Endodermal cell (in vitro differentiated cells): ENCODE measurements around the gene FRY. TPM values are rescaled to one million over a fixed set of nuclear protein-coding genes. Genes with fewer than 3 reads are reported as not detected.

Source experiments
- DNase-seq: peaks from one replicate; pipeline ENCODE4 v3.0.0-alpha.2; 2017
- H3K27ac ChIP-seq: 2 replicates; pipeline ENCODE4 v1.5.1; 2013; ENCODE audit warnings: mild to moderate bottlenecking, low read depth, low read length, moderate library complexity
- H3K27me3 ChIP-seq: 2 replicates; pipeline ENCODE4 v1.6.1; 2013; ENCODE audit warnings: mild to moderate bottlenecking, low read length, moderate library complexity; ENCODE audit not compliant: insufficient read depth, control insufficient read depth, poor library complexity, severe bottlenecking
- H3K36me3 ChIP-seq: 2 replicates; pipeline ENCODE4 v1.7.0; 2013; ENCODE audit warnings: mild to moderate bottlenecking, low read length, moderate library complexity; ENCODE audit not compliant: control insufficient read depth, insufficient read depth
- H3K4me1 ChIP-seq: one replicate; pipeline ENCODE4 v1.7.0; 2013; ENCODE audit warnings: low read length; ENCODE audit not compliant: control insufficient read depth, insufficient read depth
- H3K4me3 ChIP-seq: 2 replicates; pipeline ENCODE4 v1.5.1; 2013; ENCODE audit warnings: mild to moderate bottlenecking, low read length, moderate library complexity
- H3K9ac ChIP-seq: 2 replicates; pipeline ENCODE4 v1.6.1; 2013; ENCODE audit warnings: mild to moderate bottlenecking, low read length, moderate library complexity; ENCODE audit not compliant: poor library complexity, severe bottlenecking; ENCODE audit errors: extremely low read depth
- H3K9me3 ChIP-seq: 2 replicates; pipeline ENCODE4 v1.6.1; 2013; ENCODE audit warnings: mild to moderate bottlenecking, low read length, moderate library complexity; ENCODE audit not compliant: control insufficient read depth
- H3K27ac Mint-ChIP-seq: 2 replicates; pipeline ENCODE4 v1.8.0; 2020; ENCODE audit warnings: mixed read lengths
- H3K27me3 Mint-ChIP-seq: 2 replicates; pipeline ENCODE4 v1.8.0; 2021; ENCODE audit warnings: mild to moderate bottlenecking, mixed read lengths; ENCODE audit not compliant: insufficient read depth
- H3K36me3 Mint-ChIP-seq: 2 replicates; pipeline ENCODE4 v1.8.0; 2020; ENCODE audit warnings: low read depth, mixed read lengths
- H3K4me1 Mint-ChIP-seq: 2 replicates; pipeline ENCODE4 v1.8.0; 2020; ENCODE audit warnings: mixed read lengths
- H3K4me3 Mint-ChIP-seq: 2 replicates; pipeline ENCODE4 v1.8.0; 2020; ENCODE audit warnings: mild to moderate bottlenecking, moderate library complexity, mixed read lengths
- H3K9me3 Mint-ChIP-seq: 2 replicates; pipeline ENCODE4 v1.8.0; 2020; ENCODE audit warnings: mild to moderate bottlenecking, mixed read lengths
- WGBS, 2 experiments: methylation state at CpG; one replicate each; pipeline versions ENCODE4 v1.1.5 to v1.1.7; 2013; ENCODE audit warnings: missing lambda C conversion rate in 2 of 2, mixed read lengths in 1 of 2; ENCODE audit not compliant: insufficient coverage in 1 of 2, insufficient read length in 1 of 2; 5-methylcytosine and 5-hydroxymethylcytosine counted together
- total RNA-seq, 2 donors: library from RNA; stranded (reverse); fragmentation: NEBNext Ultra II Directional in 1 of 2; extraction: Animal tissue kit (Norgen Biotek cat#: 25700) in 1 of 2; gene quantifications; 2 replicates in 1 of 2; 3 replicates in 1 of 2; pipeline ENCODE4 v1.2.1, GENCODE V29; 2021
- TF ChIP-seq, protein P1 (sequence below): fragments of 200-600 bp; sonication (generic); conservative IDR thresholded peaks from 2 replicates; pipeline ENCODE4 v1.5.0; 2021; ENCODE audit warnings: antibody characterized with exemption, mild to moderate bottlenecking

FRY gene
- total RNA-seq, 2 donors from 2014 or later: 20.1 to 30.8 TPM

DNA sequence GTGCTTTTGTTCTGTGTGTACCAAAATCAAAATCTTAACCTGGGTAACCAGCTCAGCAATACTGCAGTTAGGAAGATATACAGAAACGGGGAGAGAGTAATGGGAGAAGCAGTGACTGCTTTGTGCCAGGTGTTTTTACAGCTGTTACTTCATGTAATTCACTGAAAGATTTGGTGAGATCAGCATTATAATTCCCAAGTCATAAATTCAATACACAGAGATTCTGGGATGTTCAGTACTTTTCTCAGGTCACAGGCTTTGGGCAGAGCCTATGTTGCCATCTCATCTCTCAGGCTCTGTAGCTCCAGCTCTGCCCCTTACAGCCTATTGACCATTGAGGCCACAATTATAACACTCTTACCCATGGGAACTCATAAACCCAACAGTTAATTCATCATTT lies 145.1 kb downstream of the FRY start:
- H3K4me3 Mint-ChIP-seq: no peak overlapping the region
- Histone ChIP-seq H3K4me1 (no peaks in the 10 kb centered on the region), H3K9me3 (no peaks in the 10 kb centered on the region), H3K36me3 (no peaks in the 10 kb centered on the region), H3K9ac (no peak overlapping the region), H3K27me3 (no peaks in the 10 kb centered on the region), H3K4me3 (no peak overlapping the region), H3K27ac (no peak overlapping the region)
- H3K36me3 Mint-ChIP-seq: peaks cover 7% of the 10 kb centered on the region
- no peaks in the 10 kb centered on the region for H3K4me1 Mint-ChIP-seq
- no peak for DNase-seq
- 86 to 100% methylated on average over 1 of the region's 1 CpG for WGBS, 2 experiments
- H3K9me3 Mint-ChIP-seq: no peaks in the 10 kb centered on the region
- TF ChIP-seq, protein P1, sequence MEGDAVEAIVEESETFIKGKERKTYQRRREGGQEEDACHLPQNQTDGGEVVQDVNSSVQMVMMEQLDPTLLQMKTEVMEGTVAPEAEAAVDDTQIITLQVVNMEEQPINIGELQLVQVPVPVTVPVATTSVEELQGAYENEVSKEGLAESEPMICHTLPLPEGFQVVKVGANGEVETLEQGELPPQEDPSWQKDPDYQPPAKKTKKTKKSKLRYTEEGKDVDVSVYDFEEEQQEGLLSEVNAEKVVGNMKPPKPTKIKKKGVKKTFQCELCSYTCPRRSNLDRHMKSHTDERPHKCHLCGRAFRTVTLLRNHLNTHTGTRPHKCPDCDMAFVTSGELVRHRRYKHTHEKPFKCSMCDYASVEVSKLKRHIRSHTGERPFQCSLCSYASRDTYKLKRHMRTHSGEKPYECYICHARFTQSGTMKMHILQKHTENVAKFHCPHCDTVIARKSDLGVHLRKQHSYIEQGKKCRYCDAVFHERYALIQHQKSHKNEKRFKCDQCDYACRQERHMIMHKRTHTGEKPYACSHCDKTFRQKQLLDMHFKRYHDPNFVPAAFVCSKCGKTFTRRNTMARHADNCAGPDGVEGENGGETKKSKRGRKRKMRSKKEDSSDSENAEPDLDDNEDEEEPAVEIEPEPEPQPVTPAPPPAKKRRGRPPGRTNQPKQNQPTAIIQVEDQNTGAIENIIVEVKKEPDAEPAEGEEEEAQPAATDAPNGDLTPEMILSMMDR: no peak
- no peaks in the 10 kb centered on the region for H3K27me3 Mint-ChIP-seq
- H3K27ac Mint-ChIP-seq: no peak overlapping the region

GRCh38 chr13:32178763-32179162 lies 147.2 kb downstream of the FRY start:
- Mint-ChIP-seq H3K36me3 (peaks cover 6% of the 10 kb centered on the region), H3K4me3 (no peak overlapping the region), H3K4me1 (no peaks in the 10 kb centered on the region), H3K9me3 (no peaks in the 10 kb centered on the region), H3K27ac (no peak overlapping the region), H3K27me3 (no peaks in the 10 kb centered on the region)
- Histone ChIP-seq H3K9me3 (no peaks in the 10 kb centered on the region), H3K9ac (no peak overlapping the region), H3K4me3 (no peak overlapping the region), H3K27me3 (no peaks in the 10 kb centered on the region), H3K4me1 (no peaks in the 10 kb centered on the region), H3K27ac (no peak overlapping the region), H3K36me3 (no peaks in the 10 kb centered on the region)
- no peak for DNase-seq
- WGBS, 2 experiments: 93 to 98% methylated on average over 2 to 5 of the region's 5 CpGs
- TF ChIP-seq, protein P1: no peak

DNA sequence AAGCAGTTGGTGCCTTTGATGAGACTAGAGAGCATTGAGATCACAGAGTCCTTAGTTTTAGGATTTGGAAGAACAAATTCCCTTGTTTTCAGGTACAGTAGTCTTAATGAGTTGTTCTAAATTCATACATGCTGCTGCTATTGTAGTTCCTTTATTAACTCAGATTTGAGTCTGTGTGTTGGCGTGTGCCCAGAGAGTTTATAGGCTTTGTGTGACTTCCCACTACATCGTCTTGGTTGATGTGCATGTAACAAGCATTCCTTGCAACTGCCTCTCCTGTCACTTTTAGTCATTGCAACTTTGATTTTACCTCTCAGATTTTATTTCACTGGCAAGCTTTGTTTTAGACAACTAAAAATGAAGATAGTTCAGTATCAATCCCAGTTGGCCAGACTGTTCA lies 148.1 kb downstream of the FRY start:
- H3K27me3 Mint-ChIP-seq: no peaks in the 10 kb centered on the region
- Histone ChIP-seq H3K9me3 (no peaks in the 10 kb centered on the region), H3K36me3 (no peaks in the 10 kb centered on the region), H3K9ac (no peak overlapping the region), H3K27me3 (no peaks in the 10 kb centered on the region), H3K27ac (no peak overlapping the region), H3K4me3 (no peak overlapping the region), H3K4me1 (no peaks in the 10 kb centered on the region)
- 93 to 94% methylated on average over 2 of the region's 2 CpGs for WGBS, 2 experiments
- DNase-seq: no peak
- H3K4me3 Mint-ChIP-seq: no peak overlapping the region
- H3K4me1 Mint-ChIP-seq: no peaks in the 10 kb centered on the region
- H3K9me3 Mint-ChIP-seq: no peaks in the 10 kb centered on the region
- TF ChIP-seq, protein P1: no peak
- H3K27ac Mint-ChIP-seq: no peak overlapping the region
- peaks cover 8% of the 10 kb centered on the region for H3K36me3 Mint-ChIP-seq
